H1 (cell line): ENCODE data around the gene BCL3.

Source experiments
- BRCA1 ChIP-seq: IDR thresholded peaks from 2 replicates; pipeline ENCODE4 v1.6.1; 2012; ENCODE audit warnings: low read depth, low read length, improper control_type of control experiment
- CTCF ChIP-seq, 3 experiments: IDR thresholded peaks; 1 replicate in 2 of 3; 2 replicates in 1 of 3; pipeline versions ENCODE4 v1.5.1 to v1.6.1; 2011; ENCODE audit warnings: low read length in 3 of 3, mild to moderate bottlenecking in 3 of 3, inconsistent platforms in 2 of 3, low read depth in 1 of 3, moderate library complexity in 1 of 3; ENCODE audit not compliant: insufficient read depth in 1 of 3; ENCODE audit errors: control extremely low read depth in 1 of 3
- EZH2 ChIP-seq: fragments of 200-600 bp; sonication (generic); IDR thresholded peaks from 2 replicates; pipeline ENCODE4 v1.7.1; 2012; ENCODE audit warnings: low read depth, mild to moderate bottlenecking, moderate library complexity, low read length, inconsistent platforms; ENCODE audit not compliant: severe bottlenecking
- JUN ChIP-seq: IDR thresholded peaks from 2 replicates; pipeline ENCODE4 v1.6.1; 2011; ENCODE audit warnings: low read depth, mild to moderate bottlenecking, improper control_type of control experiment, low read length
- MAFK ChIP-seq: IDR thresholded peaks from 2 replicates; pipeline ENCODE4 v1.6.1; 2012; ENCODE audit warnings: low read depth, mild to moderate bottlenecking, improper control_type of control experiment, low read length
- MAX ChIP-seq: IDR thresholded peaks from 2 replicates; pipeline ENCODE4 v1.6.1; 2012; ENCODE audit warnings: inconsistent platforms
- POLR2A ChIP-seq, 2 experiments: IDR thresholded peaks; 1 replicate in 1 of 2; 2 replicates in 1 of 2; pipeline ENCODE4 v1.6.1; 2011; ENCODE audit warnings: low read depth in 2 of 2, low read length in 2 of 2, mild to moderate bottlenecking in 2 of 2; ENCODE audit errors: control extremely low read depth in 1 of 2
- POLR2AphosphoS5 ChIP-seq: IDR thresholded peaks from 2 replicates; pipeline ENCODE4 v1.6.1; 2011; ENCODE audit warnings: low read depth, low read length
- SIRT6 ChIP-seq: IDR thresholded peaks from one replicate; pipeline ENCODE4 v1.7.1; 2012; ENCODE audit warnings: low read length, inconsistent platforms
- USF2 ChIP-seq: IDR thresholded peaks from 2 replicates; pipeline ENCODE4 v1.6.1; 2011; ENCODE audit warnings: low read length, improper control_type of control experiment

- TF ChIP-seq POLR2A (IDR thresholded peaks at IDR 0.05; ENCODE audit: control extremely low read depth in 1 of 2, low read depth in 2 of 2, low read length in 2 of 2): peak in 1 of 2 experiments; percentile 83; a peak in 2 of 3 replicates
- no peak for TF ChIP-seq MAFK
- peak; percentile 63 for TF ChIP-seq USF2
- peak in 1 of 3 experiments; percentile 0; a peak in 1 of 4 replicates for TF ChIP-seq CTCF (IDR thresholded peaks at IDR 0.05; ENCODE audit: control extremely low read depth in 1 of 3, insufficient read depth in 1 of 3, low read depth in 1 of 3, low read length in 3 of 3)
- no peak; the same call in 1 of the 2 replicates for TF ChIP-seq POLR2AphosphoS5
- no peak for TF ChIP-seq SIRT6
- TF ChIP-seq EZH2: no peak
- TF ChIP-seq JUN: no peak
- no peak for TF ChIP-seq BRCA1
- TF ChIP-seq MAX: peak; percentile 82
Observed at GRCh38 chr19:44777715-44778347, 29.3 kb downstream of the BCL3 start, which contains the start of gene CBLC.
